HepG2 (cell line): Measurements from ENCODE around the gene EVA1A. TPM values are rescaled to one million over a fixed set of nuclear protein-coding genes. Genes with fewer than 3 reads are reported as not detected.

ENCODE experiments used
- AFF4 ChIP-seq: sonication (generic); formaldehyde crosslinking; IDR thresholded peaks from 2 replicates; pipeline ENCODE4 v1.4.0; 2020; ENCODE audit warnings: missing genetic modification reagents
- HDAC6 ChIP-seq: fragments of 200-600 bp; sonication (generic); IDR thresholded peaks from 2 replicates; pipeline ENCODE4 v1.7.0; 2017; ENCODE audit warnings: mild to moderate bottlenecking, antibody characterized with exemption, low read length, low read depth
- MAFF ChIP-seq: IDR thresholded peaks from 2 replicates; pipeline ENCODE4 v1.6.1; 2011; ENCODE audit warnings: low read depth, low read length, improper control_type of control experiment
- TRIM24 ChIP-seq: sonication (generic); formaldehyde crosslinking; IDR thresholded peaks from 2 replicates; pipeline ENCODE4 v1.8.0; 2022; ENCODE audit warnings: mild to moderate bottlenecking, missing genetic modification reagents
- ZNF142 ChIP-seq: sonication (generic); formaldehyde crosslinking; IDR thresholded peaks from 2 replicates; pipeline ENCODE4 v1.4.0; 2020; ENCODE audit warnings: missing genetic modification reagents
- ZNF280B ChIP-seq: sonication (generic); formaldehyde crosslinking; IDR thresholded peaks from 2 replicates; pipeline ENCODE4 v1.5.0; 2020; ENCODE audit warnings: missing genetic modification reagents, mild to moderate bottlenecking, borderline replicate concordance
- ZNF451 ChIP-seq: sonication (generic); formaldehyde crosslinking; IDR thresholded peaks from 2 replicates; pipeline ENCODE4 v1.5.0; 2020; ENCODE audit warnings: mild to moderate bottlenecking, missing genetic modification reagents
- ZSCAN21 ChIP-seq: sonication (generic); formaldehyde crosslinking; IDR thresholded peaks from 2 replicates; pipeline ENCODE4 v1.8.0; 2022; ENCODE audit warnings: mild to moderate bottlenecking, missing genetic modification reagents, moderate library complexity, borderline replicate concordance
- polyA plus RNA-seq, 8 experiments: library from polyadenylated mRNA; depleted of rRNA in 3 of 8; stranded (reverse) in 7 of 8; unstranded in 1 of 8; fragments of >200 nt; fragmentation: Illumina TruSeq in 4 of 8; extraction: Trizol in 4 of 8; gene quantifications; 2 replicates each; pipeline versions ENCODE4 v1.2.1 to v1.2.3, GENCODE V29; 2011 to 2016; ENCODE audit warnings: low read depth in 4 of 8, missing spikeins in 1 of 8, mixed read lengths in 1 of 8; ENCODE audit not compliant: insufficient read depth in 1 of 8
- total RNA-seq, 5 experiments: library from RNA; depleted of rRNA; stranded (reverse); fragments of >200 nt; fragmentation: Illumina TruSeq; extraction: Trizol; gene quantifications; 2 replicates each; pipeline ENCODE4 v1.2.3, GENCODE V29; 2016; ENCODE audit warnings: low read depth in 1 of 5
- TF ChIP-seq, protein P1 (sequence below): IDR thresholded peaks from 2 replicates; pipeline ENCODE4 v1.4.0; 2020; ENCODE audit warnings: mild to moderate bottlenecking, missing genetic modification reagents

Gene EVA1A
- total and polyA plus RNA-seq, 2 of the 13 experiments (the other 11 are each of a cell fraction or from before 2014, with no cell fraction given): 57.5 to 57.8 TPM

GRCh38 chr2:75524276-75524911 lies 36.3 kb downstream of the EVA1A start (continued):
- peak; percentile 75 for TF ChIP-seq MAFF
- no peak for TF ChIP-seq ZNF451 (CRISPR knock-in tag)
- no peak for TF ChIP-seq HDAC6
- TF ChIP-seq AFF4: peak; percentile 92
- no peak for TF ChIP-seq ZNF280B
- TF ChIP-seq TRIM24 (CRISPR knock-in tag): no peak
- TF ChIP-seq, protein P1, sequence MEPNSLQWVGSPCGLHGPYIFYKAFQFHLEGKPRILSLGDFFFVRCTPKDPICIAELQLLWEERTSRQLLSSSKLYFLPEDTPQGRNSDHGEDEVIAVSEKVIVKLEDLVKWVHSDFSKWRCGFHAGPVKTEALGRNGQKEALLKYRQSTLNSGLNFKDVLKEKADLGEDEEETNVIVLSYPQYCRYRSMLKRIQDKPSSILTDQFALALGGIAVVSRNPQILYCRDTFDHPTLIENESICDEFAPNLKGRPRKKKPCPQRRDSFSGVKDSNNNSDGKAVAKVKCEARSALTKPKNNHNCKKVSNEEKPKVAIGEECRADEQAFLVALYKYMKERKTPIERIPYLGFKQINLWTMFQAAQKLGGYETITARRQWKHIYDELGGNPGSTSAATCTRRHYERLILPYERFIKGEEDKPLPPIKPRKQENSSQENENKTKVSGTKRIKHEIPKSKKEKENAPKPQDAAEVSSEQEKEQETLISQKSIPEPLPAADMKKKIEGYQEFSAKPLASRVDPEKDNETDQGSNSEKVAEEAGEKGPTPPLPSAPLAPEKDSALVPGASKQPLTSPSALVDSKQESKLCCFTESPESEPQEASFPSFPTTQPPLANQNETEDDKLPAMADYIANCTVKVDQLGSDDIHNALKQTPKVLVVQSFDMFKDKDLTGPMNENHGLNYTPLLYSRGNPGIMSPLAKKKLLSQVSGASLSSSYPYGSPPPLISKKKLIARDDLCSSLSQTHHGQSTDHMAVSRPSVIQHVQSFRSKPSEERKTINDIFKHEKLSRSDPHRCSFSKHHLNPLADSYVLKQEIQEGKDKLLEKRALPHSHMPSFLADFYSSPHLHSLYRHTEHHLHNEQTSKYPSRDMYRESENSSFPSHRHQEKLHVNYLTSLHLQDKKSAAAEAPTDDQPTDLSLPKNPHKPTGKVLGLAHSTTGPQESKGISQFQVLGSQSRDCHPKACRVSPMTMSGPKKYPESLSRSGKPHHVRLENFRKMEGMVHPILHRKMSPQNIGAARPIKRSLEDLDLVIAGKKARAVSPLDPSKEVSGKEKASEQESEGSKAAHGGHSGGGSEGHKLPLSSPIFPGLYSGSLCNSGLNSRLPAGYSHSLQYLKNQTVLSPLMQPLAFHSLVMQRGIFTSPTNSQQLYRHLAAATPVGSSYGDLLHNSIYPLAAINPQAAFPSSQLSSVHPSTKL (CRISPR knock-in tag): no peak
- TF ChIP-seq ZSCAN21 (CRISPR knock-in tag): 0 out of 2 replicates have a peak, but pooled peaks have one; percentile 9
- TF ChIP-seq ZNF142 (CRISPR knock-in tag): no peak
